ENCODE results near the gene DUSP22. TPM values are rescaled to one million over a fixed set of nuclear protein-coding genes. Genes with fewer than 3 reads are reported as not detected.

Gene DUSP22
- total and polyA plus RNA-seq, 9 of the 15 experiments (the other 6 are each of a cell fraction or from before 2014, with no cell fraction given): 9.3 to 19.4 (median 11.8) TPM

- TF ChIP-seq, protein P1, sequence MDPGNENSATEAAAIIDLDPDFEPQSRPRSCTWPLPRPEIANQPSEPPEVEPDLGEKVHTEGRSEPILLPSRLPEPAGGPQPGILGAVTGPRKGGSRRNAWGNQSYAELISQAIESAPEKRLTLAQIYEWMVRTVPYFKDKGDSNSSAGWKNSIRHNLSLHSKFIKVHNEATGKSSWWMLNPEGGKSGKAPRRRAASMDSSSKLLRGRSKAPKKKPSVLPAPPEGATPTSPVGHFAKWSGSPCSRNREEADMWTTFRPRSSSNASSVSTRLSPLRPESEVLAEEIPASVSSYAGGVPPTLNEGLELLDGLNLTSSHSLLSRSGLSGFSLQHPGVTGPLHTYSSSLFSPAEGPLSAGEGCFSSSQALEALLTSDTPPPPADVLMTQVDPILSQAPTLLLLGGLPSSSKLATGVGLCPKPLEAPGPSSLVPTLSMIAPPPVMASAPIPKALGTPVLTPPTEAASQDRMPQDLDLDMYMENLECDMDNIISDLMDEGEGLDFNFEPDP (CRISPR knock-in tag; IDR thresholded peaks at IDR 0.05): no peak
- TF ChIP-seq KAT7 (CRISPR knock-in tag; IDR thresholded peaks at IDR 0.05; ENCODE audit: borderline replicate concordance) (no peak), THAP7 (CRISPR knock-in tag; IDR thresholded peaks at IDR 0.05) (no peak), MEF2D (tag; conservative IDR thresholded peaks at IDR 0.05; ENCODE audit: low read depth) (no peak), NFRKB (IDR thresholded peaks at IDR 0.05; ENCODE audit: low read depth) (no peak)
These were observed 99.5 kb downstream of the DUSP22 start, which contains the start of gene IRF4 (continued) for GRCh38 chr6:391559-392440.
